GM15510 (cell line): ENCODE measurements around the gene BPIFB6.

Experiments
- POLR2A ChIP-seq: IDR thresholded peaks from 3 replicates; pipeline ENCODE4 v1.6.1; 2011; ENCODE audit warnings: borderline replicate concordance; ENCODE audit not compliant: insufficient read length; ENCODE audit errors: extremely low read depth

BPIFB6 gene

GRCh38 chr20:33007376-33008335, 23.8 kb upstream of the BPIFB6 start, which contains the start of gene BPIFB2:
BPIFB2 (plus strand) TSS chr20:33007704; CDS start chr20:33008575, 871 bp downstream.
- no peak for TF ChIP-seq POLR2A

GRCh38 chr20:33008336-33009213, 22.9 kb upstream of the BPIFB6 start:
- no peak for TF ChIP-seq POLR2A

DNA sequence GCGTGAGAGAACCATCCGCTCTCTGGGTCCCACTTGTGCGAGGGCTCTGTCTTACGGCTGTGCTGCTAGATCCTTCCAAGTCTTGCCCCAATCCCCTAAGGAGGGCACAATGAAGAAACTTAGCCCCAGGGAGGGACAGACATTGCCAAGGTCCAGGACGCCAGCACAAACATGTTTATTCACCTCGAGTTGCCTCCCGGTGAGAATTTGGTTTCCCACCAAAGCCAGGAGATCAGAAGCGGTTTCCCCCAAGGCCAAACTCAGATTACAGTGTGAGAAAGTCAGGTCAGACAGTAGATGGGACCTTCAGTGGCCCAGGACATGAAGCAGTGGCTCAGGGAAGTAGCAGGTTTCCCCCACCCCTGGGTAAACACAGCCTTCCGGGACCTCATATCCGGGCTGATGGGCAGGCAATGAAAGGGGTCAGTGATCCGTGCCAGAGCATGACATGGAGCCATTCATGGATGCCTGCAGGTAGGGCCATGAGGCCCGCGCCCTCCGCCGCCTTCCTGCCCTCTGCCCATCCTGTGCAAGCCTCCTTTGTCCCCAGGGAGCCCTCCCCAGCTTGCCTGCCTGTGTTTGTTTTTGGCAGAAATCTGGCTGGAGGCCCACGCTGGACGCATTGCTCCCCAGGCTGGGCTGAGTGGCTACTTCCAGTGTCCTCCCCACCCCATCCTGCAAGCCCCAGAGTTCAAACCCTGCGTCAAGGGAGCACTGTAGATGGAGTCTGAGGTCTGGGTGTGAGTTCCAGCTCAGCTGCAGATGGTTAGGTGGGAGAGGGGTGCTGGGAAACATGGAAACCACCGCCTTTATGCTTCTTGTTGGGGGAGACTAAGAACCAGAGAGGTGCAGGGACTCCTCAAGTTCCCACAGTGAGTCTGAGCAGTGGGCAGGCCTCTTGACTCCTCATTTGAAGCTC, 22.0 kb upstream of the BPIFB6 start:
- TF ChIP-seq POLR2A = no peak

- no peak for TF ChIP-seq POLR2A
Measured at GRCh38 chr20:33010133-33010504, 21.3 kb upstream of the BPIFB6 start.

GRCh38 chr20:33010674-33011449, 20.6 kb upstream of the BPIFB6 start:
- no peak for TF ChIP-seq POLR2A

DNA sequence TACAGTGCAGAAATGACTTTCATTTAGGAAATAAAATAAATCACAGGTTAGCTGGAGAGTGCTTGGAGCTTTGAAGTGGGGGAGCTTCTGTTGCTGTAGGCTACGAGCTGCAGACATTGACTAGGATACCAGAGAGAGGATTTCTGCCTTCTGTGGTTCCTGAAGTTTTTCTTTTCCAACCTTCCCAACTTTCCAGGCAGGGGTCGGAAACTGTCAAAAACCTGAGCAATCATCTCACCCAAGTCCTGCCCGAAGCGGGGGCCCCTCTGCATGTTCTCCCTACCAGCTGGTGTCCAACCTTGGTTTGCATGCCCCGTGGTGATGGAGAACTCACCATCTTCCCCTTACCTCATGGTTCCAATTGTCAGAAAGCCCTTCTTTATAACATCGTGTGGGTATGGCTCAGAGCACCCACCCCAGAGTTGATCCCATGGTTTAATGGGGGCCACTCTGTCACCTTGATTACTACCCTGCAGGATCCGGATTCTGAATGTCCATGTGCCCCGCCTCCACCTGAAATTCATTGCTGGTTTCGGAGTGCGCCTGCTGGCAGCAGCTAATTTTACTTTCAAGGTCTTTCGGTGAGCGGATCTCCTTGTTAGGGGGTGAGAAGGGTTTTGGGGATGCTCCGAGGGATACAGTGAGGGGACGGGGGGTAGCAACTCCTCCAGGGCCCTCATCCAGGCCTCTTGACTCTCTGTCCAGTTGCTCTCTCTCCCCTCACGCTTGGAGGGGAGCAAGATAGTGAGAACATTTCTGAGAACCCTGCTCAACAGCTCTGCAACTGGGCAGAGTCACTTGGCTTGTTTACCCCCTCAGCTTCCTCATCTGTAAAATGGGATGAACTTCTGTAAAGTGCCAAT, 18.9 kb upstream of the BPIFB6 start:
- no peak for TF ChIP-seq POLR2A

DNA sequence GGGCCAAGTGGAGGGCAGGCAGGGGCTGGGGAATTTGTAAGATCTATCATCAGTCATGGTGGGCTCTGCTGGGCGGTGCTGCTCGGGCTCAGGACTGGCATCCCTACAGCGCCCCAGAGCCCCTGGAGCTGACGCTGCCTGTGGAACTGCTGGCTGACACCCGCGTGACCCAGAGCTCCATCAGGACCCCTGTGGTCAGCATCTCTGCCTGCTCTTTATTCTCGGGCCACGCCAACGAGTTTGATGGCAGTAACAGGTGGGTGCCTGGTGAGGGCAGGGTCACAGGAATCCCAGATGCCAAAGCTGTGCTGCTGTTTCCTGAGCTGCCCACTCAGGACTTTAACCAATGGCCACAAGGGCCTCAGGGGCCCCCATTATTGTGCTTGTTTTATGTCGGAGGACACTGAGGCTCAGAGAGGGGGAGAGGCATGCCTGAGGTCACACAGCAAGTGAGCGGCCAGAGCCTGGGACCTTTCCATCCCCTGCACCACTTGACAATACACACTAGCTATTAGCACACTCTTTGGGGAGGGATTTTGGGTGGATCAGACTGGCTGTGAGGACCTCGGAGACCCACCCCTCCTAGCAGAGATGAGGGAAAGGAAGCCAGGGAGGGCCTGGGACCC, 17.6 kb upstream of the BPIFB6 start:
- TF ChIP-seq POLR2A = no peak

GRCh38 chr20:33014336-33015113, 16.9 kb upstream of the BPIFB6 start:
- no peak for TF ChIP-seq POLR2A

DNA sequence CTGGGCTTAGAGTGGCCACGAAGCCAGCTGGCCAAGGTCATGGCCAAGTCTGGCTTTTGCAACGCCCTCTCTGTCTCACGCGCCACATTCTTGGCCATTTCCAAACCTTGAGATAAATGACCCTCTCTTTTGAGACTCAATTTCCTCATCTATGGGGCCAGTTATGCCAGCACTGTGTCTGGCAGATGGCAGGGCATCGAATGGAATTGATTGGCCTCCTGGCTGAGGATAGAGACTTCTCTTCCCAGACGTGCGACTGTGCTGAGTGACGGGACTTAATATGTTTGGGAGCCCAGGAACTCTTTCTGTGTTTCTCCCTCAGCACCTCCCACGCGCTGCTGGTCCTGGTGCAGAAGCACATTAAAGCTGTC, 16.3 kb upstream of the BPIFB6 start:
- TF ChIP-seq POLR2A = no peak

GRCh38 chr20:33015700-33016580, 15.5 kb upstream of the BPIFB6 start:
- no peak for TF ChIP-seq POLR2A

GRCh38 chr20:33016581-33017109, 14.8 kb upstream of the BPIFB6 start:
- no peak for TF ChIP-seq POLR2A

DNA sequence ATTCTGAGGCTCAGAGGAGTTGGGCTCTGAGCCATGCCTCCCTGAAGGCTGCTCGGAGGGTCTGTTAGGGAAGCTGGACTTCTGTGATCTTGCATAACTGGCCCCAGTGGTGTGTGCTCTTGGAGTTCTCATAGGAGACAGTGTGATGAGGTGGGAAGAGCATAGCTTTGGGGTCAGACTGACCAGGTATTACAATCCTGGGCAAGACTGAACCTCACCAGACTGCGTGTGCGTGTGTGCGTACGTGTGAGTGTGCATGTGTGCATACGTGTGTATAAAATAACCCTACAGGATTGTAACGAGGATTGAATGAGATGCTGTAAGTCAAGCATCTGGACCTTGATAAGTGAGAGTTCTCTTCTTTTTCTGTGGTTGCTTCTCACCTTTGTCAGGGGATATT, 13.9 kb upstream of the BPIFB6 start:
- no peak for TF ChIP-seq POLR2A
